Dermis blood vessel endothelial cell (primary cell): Measurements from ENCODE around the gene R3HDM2. TPM values are rescaled to one million over a fixed set of nuclear protein-coding genes. Genes with fewer than 3 reads are reported as not detected.

ENCODE experiments used
- DNase-seq: peaks from one replicate; pipeline ENCODE4 v3.0.0; 2010
- total RNA-seq: library from RNA; depleted of rRNA; stranded (reverse); fragments of >200 nt; gene quantifications from 2 replicates; pipeline ENCODE4 v1.2.3, GENCODE V29; 2014

Gene R3HDM2
- total RNA-seq, 1 donor from 2014 or later, result 8.8 TPM

GRCh38 chr12:57467212-57467874, 36.5 kb upstream of the R3HDM2 start:
- no peak for DNase-seq

- no peak for DNase-seq
Measured at GRCh38 chr12:57465747-57466505, 35.1 kb upstream of the R3HDM2 start.

- DNase-seq, result no peak
Measured at GRCh38 chr12:57465030-57465746, 34.3 kb upstream of the R3HDM2 start.

- no peak for DNase-seq
Measured at GRCh38 chr12:57464569-57464968, 33.7 kb upstream of the R3HDM2 start.

GRCh38 chr12:57462912-57463253, 32.0 kb upstream of the R3HDM2 start:
- DNase-seq, result no peak

GRCh38 chr12:57462251-57462911, 31.5 kb upstream of the R3HDM2 start:
- peak; percentile 90 for DNase-seq

GRCh38 chr12:57461917-57462250, 31.0 kb upstream of the R3HDM2 start:
- DNase-seq, result peak; percentile 11

GRCh38 chr12:57461276-57461916, 30.6 kb upstream of the R3HDM2 start:
- DNase-seq, result peak; percentile 44

- DNase-seq, result no peak
Measured at GRCh38 chr12:57460841-57461275, 30.0 kb upstream of the R3HDM2 start.

GRCh38 chr12:57460468-57460784, 29.6 kb upstream of the R3HDM2 start:
- no peak for DNase-seq

- no peak for DNase-seq
Measured at GRCh38 chr12:57459750-57460467, 29.1 kb upstream of the R3HDM2 start, which contains the start of gene GLI1. GLI1 (plus strand) TSS chr12:57459785; CDS start chr12:57463692, 3,907 bp downstream.

GRCh38 chr12:57459055-57459749, 28.4 kb upstream of the R3HDM2 start:
- DNase-seq, result peak; percentile 98

GRCh38 chr12:57458665-57459054, 27.8 kb upstream of the R3HDM2 start:
- DNase-seq, result no peak

- DNase-seq, result no peak
Measured at GRCh38 chr12:57456737-57457490, 26.1 kb upstream of the R3HDM2 start.

- peak; percentile 72 for DNase-seq
Measured at GRCh38 chr12:57456145-57456700, 25.4 kb upstream of the R3HDM2 start.

GRCh38 chr12:57455374-57456144, 24.7 kb upstream of the R3HDM2 start:
- DNase-seq, result no peak

- no peak for DNase-seq
Measured at GRCh38 chr12:57454566-57455373, 23.9 kb upstream of the R3HDM2 start, which contains the start of gene INHBE. INHBE (plus strand) TSS chr12:57455307; CDS start chr12:57455537, 230 bp downstream.

- DNase-seq, result no peak
Measured at GRCh38 chr12:57454213-57454565, 23.3 kb upstream of the R3HDM2 start.
